HEK293 (cell line): ENCODE results near the gene MT1B.

Source experiments
- BCL11B ChIP-seq: fragments of 450-650 bp; formaldehyde crosslinking; IDR thresholded peaks from 2 replicates; pipeline ENCODE4 v1.5.1; 2016; ENCODE audit warnings: low read depth, missing biosample characterization, missing genetic modification characterization
- EGR2 ChIP-seq: fragments of 450-650 bp; formaldehyde crosslinking; IDR thresholded peaks from 2 replicates; pipeline ENCODE4 v1.5.1; 2016; ENCODE audit warnings: low read depth, missing biosample characterization, missing genetic modification characterization
- GLI2 ChIP-seq: fragments of 450-650 bp; formaldehyde crosslinking; IDR thresholded peaks from 2 replicates; pipeline ENCODE4; 2017; ENCODE audit warnings: missing biosample characterization, missing genetic modification characterization, low read depth, borderline replicate concordance
- KLF9 ChIP-seq: fragments of 450-650 bp; formaldehyde crosslinking; IDR thresholded peaks from 2 replicates; pipeline ENCODE4 v1.5.1; 2016; ENCODE audit warnings: missing biosample characterization, missing genetic modification characterization, low read depth
- OSR2 ChIP-seq: fragments of 450-650 bp; formaldehyde crosslinking; IDR thresholded peaks from 2 replicates; pipeline ENCODE4 v1.5.1; 2016; ENCODE audit warnings: missing biosample characterization, missing genetic modification characterization
- PRDM6 ChIP-seq: fragments of 450-650 bp; formaldehyde crosslinking; IDR thresholded peaks from 2 replicates; pipeline ENCODE4 v1.5.1; 2017; ENCODE audit warnings: missing biosample characterization, missing genetic modification characterization
- SP2 ChIP-seq: fragments of 450-650 bp; formaldehyde crosslinking; IDR thresholded peaks from 2 replicates; pipeline ENCODE4 v1.5.1; 2016; ENCODE audit warnings: missing biosample characterization, missing genetic modification characterization
- SP3 ChIP-seq: fragments of 450-650 bp; formaldehyde crosslinking; IDR thresholded peaks from 2 replicates; pipeline ENCODE4 v1.5.1; 2016; ENCODE audit warnings: missing biosample characterization, missing genetic modification characterization
- YY1 ChIP-seq: fragments of 450-650 bp; formaldehyde crosslinking; IDR thresholded peaks from 2 replicates; pipeline ENCODE4 v1.5.1; 2018; ENCODE audit warnings: missing biosample characterization, missing genetic modification characterization
- ZBTB48 ChIP-seq: fragments of 450-650 bp; formaldehyde crosslinking; IDR thresholded peaks from 2 replicates; pipeline ENCODE4 v1.5.1; 2016; ENCODE audit warnings: missing biosample characterization, missing genetic modification characterization
- ZFP41 ChIP-seq: fragments of 450-650 bp; formaldehyde crosslinking; IDR thresholded peaks from 2 replicates; pipeline ENCODE4 v1.5.1; 2016; ENCODE audit warnings: missing biosample characterization, missing genetic modification characterization, borderline replicate concordance
- ZFP69B ChIP-seq: fragments of 450-650 bp; formaldehyde crosslinking; IDR thresholded peaks from 2 replicates; pipeline ENCODE4 v1.5.1; 2016; ENCODE audit warnings: missing biosample characterization, missing genetic modification characterization
- ZNF140 ChIP-seq: fragments of 450-650 bp; formaldehyde crosslinking; IDR thresholded peaks from 2 replicates; pipeline ENCODE4 v1.5.1; 2016; ENCODE audit warnings: missing biosample characterization, missing genetic modification characterization
- ZNF146 ChIP-seq: fragments of 450-650 bp; formaldehyde crosslinking; IDR thresholded peaks from 2 replicates; pipeline ENCODE4 v1.5.1; 2016; ENCODE audit warnings: missing biosample characterization, missing genetic modification characterization
- ZNF211 ChIP-seq: fragments of 450-650 bp; formaldehyde crosslinking; IDR thresholded peaks from 2 replicates; pipeline ENCODE4 v1.5.1; 2016; ENCODE audit warnings: low read depth, missing biosample characterization, missing genetic modification characterization
- ZNF292 ChIP-seq: fragments of 450-650 bp; formaldehyde crosslinking; IDR thresholded peaks from 2 replicates; pipeline ENCODE4 v1.5.1; 2016; ENCODE audit warnings: low read depth, missing biosample characterization, missing genetic modification characterization, borderline replicate concordance
- ZNF335 ChIP-seq: fragments of 450-650 bp; formaldehyde crosslinking; conservative IDR thresholded peaks from 2 replicates; pipeline ENCODE4 v1.5.1; 2016; ENCODE audit warnings: missing biosample characterization, missing genetic modification characterization
- ZNF350 ChIP-seq: fragments of 450-650 bp; formaldehyde crosslinking; IDR thresholded peaks from 2 replicates; pipeline ENCODE4 v1.5.0; 2017; ENCODE audit warnings: missing biosample characterization, mild to moderate bottlenecking, missing genetic modification characterization
- ZNF354C ChIP-seq: fragments of 450-650 bp; formaldehyde crosslinking; IDR thresholded peaks from 2 replicates; pipeline ENCODE4 v1.5.1; 2016; ENCODE audit warnings: missing biosample characterization, missing genetic modification characterization, low read depth, borderline replicate concordance
- ZNF37A ChIP-seq: fragments of 450-650 bp; IDR thresholded peaks from 2 replicates; pipeline ENCODE4 v1.5.1; 2018; ENCODE audit warnings: missing biosample characterization, missing genetic modification characterization
- ZNF571 ChIP-seq: fragments of 450-650 bp; formaldehyde crosslinking; IDR thresholded peaks from 2 replicates; pipeline ENCODE4 v1.5.0; 2017; ENCODE audit warnings: missing biosample characterization, missing genetic modification characterization
- ZNF624 ChIP-seq: fragments of 450-650 bp; formaldehyde crosslinking; IDR thresholded peaks from 2 replicates; pipeline ENCODE4 v1.5.1; 2017; ENCODE audit warnings: missing biosample characterization, missing genetic modification characterization
- ZNF677 ChIP-seq: fragments of 450-650 bp; IDR thresholded peaks from 2 replicates; pipeline ENCODE4 v1.5.0; 2018; ENCODE audit warnings: missing biosample characterization, mild to moderate bottlenecking, missing genetic modification characterization, moderate library complexity
- ZNF791 ChIP-seq: fragments of 450-650 bp; formaldehyde crosslinking; IDR thresholded peaks from 2 replicates; pipeline ENCODE4 v1.5.1; 2016; ENCODE audit warnings: missing biosample characterization, missing genetic modification characterization
- ZNF830 ChIP-seq: fragments of 450-650 bp; IDR thresholded peaks from 2 replicates; pipeline ENCODE4 v1.5.0; 2018; ENCODE audit warnings: missing biosample characterization, missing genetic modification characterization, low read depth, mild to moderate bottlenecking, moderate library complexity
- ZSCAN23 ChIP-seq: fragments of 450-650 bp; formaldehyde crosslinking; IDR thresholded peaks from 2 replicates; pipeline ENCODE4 v1.5.1; 2016; ENCODE audit warnings: missing biosample characterization, missing genetic modification characterization
- TF ChIP-seq, protein P1 (sequence below): fragments of 450-650 bp; formaldehyde crosslinking; IDR thresholded peaks from 2 replicates; pipeline ENCODE4 v1.5.1; 2017; ENCODE audit warnings: missing biosample characterization, missing genetic modification characterization
- TF ChIP-seq, protein P2 (sequence below): fragments of 450-650 bp; formaldehyde crosslinking; IDR thresholded peaks from 2 replicates; pipeline ENCODE4 v1.5.1; 2016; ENCODE audit warnings: missing biosample characterization, missing genetic modification characterization
- TF ChIP-seq, protein P3 (sequence below): fragments of 450-650 bp; formaldehyde crosslinking; IDR thresholded peaks from 2 replicates; pipeline ENCODE4 v1.5.1; 2016; ENCODE audit warnings: missing biosample characterization, missing genetic modification characterization
- TF ChIP-seq, protein P4 (sequence below): fragments of 450-650 bp; formaldehyde crosslinking; IDR thresholded peaks from 2 replicates; pipeline ENCODE4 v1.5.1; 2016; ENCODE audit warnings: missing biosample characterization, missing genetic modification characterization

MT1B gene

DNA sequence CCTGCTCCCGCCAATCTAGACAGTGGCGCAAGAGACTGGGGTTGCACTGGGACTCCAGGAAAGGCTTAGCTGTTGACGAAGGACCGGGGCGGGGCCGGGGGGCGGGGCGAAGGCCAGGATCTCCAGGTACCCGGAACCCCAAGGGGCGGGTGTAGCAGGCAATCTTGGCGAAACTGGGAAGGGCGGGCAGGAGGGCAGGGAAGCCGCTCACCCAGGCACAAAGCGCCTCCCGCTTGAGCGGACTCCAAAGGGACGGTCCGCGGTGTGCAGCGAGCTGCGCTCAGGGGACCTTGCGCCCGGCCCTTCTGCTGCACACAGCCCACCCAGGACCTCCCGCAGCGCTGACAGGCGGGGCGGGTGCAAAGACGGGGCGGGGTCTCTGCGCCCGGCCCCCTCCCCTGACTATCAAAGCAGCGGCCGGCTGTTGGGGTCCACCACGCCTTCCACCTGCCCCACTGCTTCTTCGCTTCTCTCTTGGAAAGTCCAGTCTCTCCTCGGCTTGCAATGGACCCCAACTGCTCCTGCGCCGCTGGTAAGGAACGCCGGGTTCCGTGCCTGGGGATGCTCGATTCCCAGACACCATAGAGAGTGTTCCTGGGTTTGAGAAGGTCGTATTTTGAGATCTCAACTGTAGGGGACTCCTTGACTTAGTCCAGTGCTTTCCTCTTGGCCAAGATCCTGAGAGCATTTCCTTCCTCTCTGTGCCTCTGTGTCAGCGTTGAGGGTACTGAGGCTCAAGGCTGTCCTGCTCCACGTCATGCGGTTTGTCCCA is 6.1 kb downstream of the MT1B start, which contains the start of gene MT1F (continued):
- TF ChIP-seq SP3 (tag by site-specific recombination) (no peak; the same call in 1 of the 2 replicates), ZNF211 (no peak), ZSCAN23 (tag by site-specific recombination) (no peak), ZNF146 (tag by site-specific recombination) (no peak), PRDM6 (no peak), BCL11B (tag by site-specific recombination) (no peak), SP2 (peak; percentile 79), ZNF350 (tag by site-specific recombination) (no peak), ZNF677 (tag by site-specific recombination) (no peak), ZFP41 (no peak), ZNF830 (tag by site-specific recombination) (no peak), ZNF140 (tag by site-specific recombination) (no peak), ZNF292 (no peak), ZNF335 (tag by site-specific recombination) (peak; percentile 78), ZNF354C (no peak), ZNF791 (tag by site-specific recombination) (no peak), GLI2 (tag by site-specific recombination) (no peak), EGR2 (tag by site-specific recombination) (no peak), ZFP69B (peak; percentile 57; the same call in 1 of the 2 replicates), KLF9 (peak; percentile 65; the same call in 1 of the 2 replicates), ZNF37A (tag by site-specific recombination) (no peak), YY1 (no peak), ZBTB48 (tag by site-specific recombination) (0 out of 2 replicates have a peak, but pooled peaks have one; percentile 14), OSR2 (tag by site-specific recombination) (no peak), ZNF571 (tag by site-specific recombination) (no peak), ZNF624 (tag by site-specific recombination) (no peak)
- TF ChIP-seq, protein P1, sequence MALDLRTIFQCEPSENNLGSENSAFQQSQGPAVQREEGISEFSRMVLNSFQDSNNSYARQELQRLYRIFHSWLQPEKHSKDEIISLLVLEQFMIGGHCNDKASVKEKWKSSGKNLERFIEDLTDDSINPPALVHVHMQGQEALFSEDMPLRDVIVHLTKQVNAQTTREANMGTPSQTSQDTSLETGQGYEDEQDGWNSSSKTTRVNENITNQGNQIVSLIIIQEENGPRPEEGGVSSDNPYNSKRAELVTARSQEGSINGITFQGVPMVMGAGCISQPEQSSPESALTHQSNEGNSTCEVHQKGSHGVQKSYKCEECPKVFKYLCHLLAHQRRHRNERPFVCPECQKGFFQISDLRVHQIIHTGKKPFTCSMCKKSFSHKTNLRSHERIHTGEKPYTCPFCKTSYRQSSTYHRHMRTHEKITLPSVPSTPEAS (tag by site-specific recombination) = no peak
- TF ChIP-seq, protein P2, sequence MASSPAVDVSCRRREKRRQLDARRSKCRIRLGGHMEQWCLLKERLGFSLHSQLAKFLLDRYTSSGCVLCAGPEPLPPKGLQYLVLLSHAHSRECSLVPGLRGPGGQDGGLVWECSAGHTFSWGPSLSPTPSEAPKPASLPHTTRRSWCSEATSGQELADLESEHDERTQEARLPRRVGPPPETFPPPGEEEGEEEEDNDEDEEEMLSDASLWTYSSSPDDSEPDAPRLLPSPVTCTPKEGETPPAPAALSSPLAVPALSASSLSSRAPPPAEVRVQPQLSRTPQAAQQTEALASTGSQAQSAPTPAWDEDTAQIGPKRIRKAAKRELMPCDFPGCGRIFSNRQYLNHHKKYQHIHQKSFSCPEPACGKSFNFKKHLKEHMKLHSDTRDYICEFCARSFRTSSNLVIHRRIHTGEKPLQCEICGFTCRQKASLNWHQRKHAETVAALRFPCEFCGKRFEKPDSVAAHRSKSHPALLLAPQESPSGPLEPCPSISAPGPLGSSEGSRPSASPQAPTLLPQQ (tag by site-specific recombination) = peak; percentile 74
- TF ChIP-seq, protein P3, sequence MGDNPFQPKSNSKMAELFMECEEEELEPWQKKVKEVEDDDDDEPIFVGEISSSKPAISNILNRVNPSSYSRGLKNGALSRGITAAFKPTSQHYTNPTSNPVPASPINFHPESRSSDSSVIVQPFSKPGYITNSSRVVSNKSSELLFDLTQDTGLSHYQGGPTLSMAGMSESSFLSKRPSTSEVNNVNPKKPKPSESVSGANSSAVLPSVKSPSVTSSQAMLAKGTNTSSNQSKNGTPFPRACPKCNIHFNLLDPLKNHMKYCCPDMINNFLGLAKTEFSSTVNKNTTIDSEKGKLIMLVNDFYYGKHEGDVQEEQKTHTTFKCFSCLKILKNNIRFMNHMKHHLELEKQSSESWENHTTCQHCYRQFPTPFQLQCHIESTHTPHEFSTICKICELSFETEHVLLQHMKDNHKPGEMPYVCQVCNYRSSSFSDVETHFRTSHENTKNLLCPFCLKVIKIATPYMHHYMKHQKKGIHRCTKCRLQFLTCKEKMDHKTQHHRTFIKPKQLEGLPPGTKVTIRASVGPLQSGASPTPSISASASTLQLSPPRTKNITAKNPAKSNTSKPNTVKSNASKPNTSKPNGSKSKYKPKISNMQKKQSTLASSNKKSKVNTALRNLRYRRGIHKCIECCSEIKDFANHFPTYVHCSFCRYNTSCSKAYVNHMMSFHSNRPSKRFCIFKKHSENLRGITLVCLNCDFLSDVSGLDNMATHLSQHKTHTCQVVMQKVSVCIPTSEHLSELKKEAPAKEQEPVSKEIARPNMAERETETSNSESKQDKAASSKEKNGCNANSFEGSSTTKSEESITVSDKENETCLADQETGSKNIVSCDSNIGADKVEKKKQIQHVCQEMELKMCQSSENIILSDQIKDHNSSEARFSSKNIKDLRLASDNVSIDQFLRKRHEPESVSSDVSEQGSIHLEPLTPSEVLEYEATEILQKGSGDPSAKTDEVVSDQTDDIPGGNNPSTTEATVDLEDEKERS (tag by site-specific recombination) = no peak
- TF ChIP-seq, protein P4, sequence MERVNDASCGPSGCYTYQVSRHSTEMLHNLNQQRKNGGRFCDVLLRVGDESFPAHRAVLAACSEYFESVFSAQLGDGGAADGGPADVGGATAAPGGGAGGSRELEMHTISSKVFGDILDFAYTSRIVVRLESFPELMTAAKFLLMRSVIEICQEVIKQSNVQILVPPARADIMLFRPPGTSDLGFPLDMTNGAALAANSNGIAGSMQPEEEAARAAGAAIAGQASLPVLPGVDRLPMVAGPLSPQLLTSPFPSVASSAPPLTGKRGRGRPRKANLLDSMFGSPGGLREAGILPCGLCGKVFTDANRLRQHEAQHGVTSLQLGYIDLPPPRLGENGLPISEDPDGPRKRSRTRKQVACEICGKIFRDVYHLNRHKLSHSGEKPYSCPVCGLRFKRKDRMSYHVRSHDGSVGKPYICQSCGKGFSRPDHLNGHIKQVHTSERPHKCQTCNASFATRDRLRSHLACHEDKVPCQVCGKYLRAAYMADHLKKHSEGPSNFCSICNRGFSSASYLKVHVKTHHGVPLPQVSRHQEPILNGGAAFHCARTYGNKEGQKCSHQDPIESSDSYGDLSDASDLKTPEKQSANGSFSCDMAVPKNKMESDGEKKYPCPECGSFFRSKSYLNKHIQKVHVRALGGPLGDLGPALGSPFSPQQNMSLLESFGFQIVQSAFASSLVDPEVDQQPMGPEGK (tag by site-specific recombination) = peak; percentile 47; the same call in 1 of the 2 replicates
